ENCODE data around the gene GRM4.

- TF ChIP-seq CTCF (IDR thresholded peaks at IDR 0.05) = no peak
- TF ChIP-seq POLR2A (IDR thresholded peaks at IDR 0.05) = no peak
These were observed 99.3 kb downstream of the GRM4 start for GRCh38 chr6:34046617-34047016.

Measured in ovary (tissue), 3 donors.